Skeletal muscle satellite cell (primary cell): ENCODE results near the gene MYO5B.
A peak's percentile ranks its signal among the peaks of the same experiment; 100 is the strongest.

Source experiments
- H3K27me3 ChIP-seq: 2 replicates; pipeline ENCODE4 v1.7.0; 2013; ENCODE audit warnings: low read length; ENCODE audit not compliant: control insufficient read depth, insufficient read depth
- H3K36me3 ChIP-seq: 2 replicates; pipeline ENCODE4 v1.7.0; 2013; ENCODE audit warnings: mild to moderate bottlenecking, control low read depth, low read length; ENCODE audit not compliant: insufficient read depth
- H3K4me1 ChIP-seq: 2 replicates; pipeline ENCODE4 v1.7.0; 2013; ENCODE audit warnings: low read length; ENCODE audit not compliant: control insufficient read depth, insufficient read depth
- H3K4me2 ChIP-seq: 2 replicates; pipeline ENCODE4 v1.7.0; 2013; ENCODE audit warnings: mild to moderate bottlenecking, low read length
- H3K4me3 ChIP-seq: 2 replicates; pipeline ENCODE4 v1.7.0; 2013; ENCODE audit warnings: low read length
- H3K9ac ChIP-seq: 2 replicates; pipeline ENCODE4 v1.7.0; 2013; ENCODE audit warnings: mild to moderate bottlenecking, low read depth, low read length, moderate library complexity
- H3K9me3 ChIP-seq: replicated peaks from 2 replicates; pipeline ENCODE4 v1.7.0; 2013; ENCODE audit warnings: mild to moderate bottlenecking, control low read depth, low read length

MYO5B gene

DNA sequence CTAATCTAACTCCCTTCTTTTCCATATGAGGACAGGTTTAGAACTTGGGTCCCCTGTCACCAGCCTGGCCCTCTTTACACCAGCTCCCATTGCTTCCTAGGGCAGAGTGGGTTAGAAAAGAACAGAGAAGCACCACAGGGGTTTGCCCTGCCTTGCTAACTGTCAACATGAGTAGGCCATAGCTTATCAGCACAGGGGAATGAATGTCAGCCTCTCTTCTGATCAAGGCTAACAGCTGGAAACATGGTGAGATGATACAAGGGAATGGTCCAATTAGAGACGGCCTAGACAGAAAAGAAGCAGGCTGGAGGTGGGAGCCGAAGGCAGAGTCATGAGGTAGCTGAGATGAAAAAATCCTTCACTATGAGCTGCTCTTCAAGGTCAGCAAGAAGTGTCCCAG is 192.2 kb downstream of the MYO5B start:
- Histone ChIP-seq H3K4me1 (peaks cover 7% of the 10 kb centered on the region), H3K36me3 (no peaks in the 10 kb centered on the region), H3K27me3 (no peaks in the 10 kb centered on the region), H3K4me2 (no peak overlapping the region), H3K4me3 (no peak overlapping the region), H3K9ac (no peak overlapping the region), H3K9me3 (no peaks in the 10 kb centered on the region)

DNA sequence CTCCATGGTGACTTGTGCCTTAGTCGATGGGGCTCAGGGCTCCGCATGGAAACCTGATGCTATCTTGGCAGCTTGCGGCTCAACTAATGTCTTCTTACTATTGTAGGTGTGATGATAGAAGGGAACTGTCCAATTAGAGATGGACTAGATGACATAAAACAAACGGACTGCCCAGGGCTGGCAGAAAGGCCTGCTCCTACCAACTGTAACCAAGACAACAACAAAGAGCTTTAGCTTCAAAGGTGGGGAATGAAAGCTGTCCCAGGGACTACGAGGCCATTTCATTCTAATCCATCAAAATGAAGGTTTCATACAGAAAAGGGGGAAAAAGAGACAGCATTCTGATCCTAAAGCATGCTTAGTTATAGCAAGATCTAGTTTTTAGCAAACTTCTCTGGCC is 194.7 kb downstream of the MYO5B start:
- H3K4me1 ChIP-seq: peaks cover 7% of the 10 kb centered on the region
- no peaks in the 10 kb centered on the region for H3K27me3 ChIP-seq
- no peak overlapping the region for H3K9ac ChIP-seq
- H3K36me3 ChIP-seq: no peaks in the 10 kb centered on the region
- H3K4me3 ChIP-seq: no peak overlapping the region
- H3K9me3 ChIP-seq: no peaks in the 10 kb centered on the region
- no peak overlapping the region for H3K4me2 ChIP-seq

DNA sequence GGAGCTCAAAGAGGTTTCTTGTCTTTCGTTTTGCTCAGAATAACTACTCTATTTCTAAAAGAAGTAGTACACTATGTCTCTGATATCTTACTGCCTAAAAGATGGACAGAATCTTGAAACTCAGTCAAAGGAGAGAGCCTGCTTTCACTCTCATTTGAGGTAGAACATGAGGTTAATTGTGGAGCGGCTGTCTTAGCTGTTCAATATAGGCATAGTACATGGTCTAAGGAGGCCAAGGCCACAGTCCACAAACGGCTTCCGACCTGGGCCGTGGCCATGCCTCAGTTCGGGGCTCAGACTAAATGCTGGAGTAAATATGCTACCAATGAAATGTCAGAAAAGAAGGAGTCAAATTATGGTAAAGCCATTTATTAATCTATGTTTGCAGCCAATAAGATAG is 195.8 kb downstream of the MYO5B start:
- Histone ChIP-seq H3K4me3 (no peak overlapping the region), H3K36me3 (no peaks in the 10 kb centered on the region), H3K9ac (no peak overlapping the region), H3K4me2 (peak overlapping the region; percentile 15), H3K9me3 (no peaks in the 10 kb centered on the region), H3K27me3 (no peaks in the 10 kb centered on the region), H3K4me1 (peaks cover 7% of the 10 kb centered on the region)

DNA sequence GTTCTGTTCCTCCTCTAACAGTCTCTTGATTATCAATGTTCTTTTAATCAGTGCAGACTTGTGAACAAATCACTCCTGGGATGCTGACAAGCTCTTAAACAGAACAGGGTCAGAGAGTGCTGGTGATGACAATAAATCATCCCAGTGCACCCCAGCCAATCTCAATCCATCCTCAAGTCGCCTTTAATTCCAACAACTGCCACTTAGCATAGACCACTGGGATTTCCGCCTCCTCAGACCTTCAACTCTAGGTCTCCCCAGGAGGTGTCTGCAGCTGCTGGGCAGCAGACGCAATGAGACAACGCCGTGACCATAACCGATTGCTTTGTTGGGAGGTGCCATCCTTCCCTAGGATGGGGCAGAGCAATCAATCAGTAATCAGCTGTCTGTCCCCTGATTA is 197.4 kb downstream of the MYO5B start:
- H3K9ac ChIP-seq: no peak overlapping the region
- H3K9me3 ChIP-seq: no peaks in the 10 kb centered on the region

DNA sequence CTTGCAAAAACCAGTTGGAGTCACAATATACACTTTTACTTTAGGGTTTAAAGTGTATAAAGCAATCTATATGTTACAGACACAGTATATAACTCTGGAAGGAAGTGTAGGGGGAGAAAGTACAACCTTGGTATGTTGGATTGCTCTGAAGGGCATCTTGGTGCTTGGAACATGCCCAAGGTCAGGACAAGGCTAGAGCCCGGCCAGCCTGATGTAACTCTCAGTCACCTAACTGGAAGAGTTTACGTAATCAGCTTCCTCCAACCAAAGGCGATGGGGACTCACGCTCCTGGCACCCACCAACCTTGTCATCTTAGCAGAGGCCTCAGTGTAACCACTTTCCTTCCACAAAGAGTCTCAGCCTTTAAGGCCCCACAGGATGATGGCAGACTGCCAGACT is 200.5 kb downstream of the MYO5B start:
- no peak overlapping the region for H3K4me2 ChIP-seq
- peaks cover 4% of the 10 kb centered on the region for H3K27me3 ChIP-seq
- no peak overlapping the region for H3K4me3 ChIP-seq
- H3K4me1 ChIP-seq: no peaks in the 10 kb centered on the region
- H3K36me3 ChIP-seq: no peaks in the 10 kb centered on the region
- H3K9me3 ChIP-seq: no peaks in the 10 kb centered on the region
- no peak overlapping the region for H3K9ac ChIP-seq

More for the DNA sequence above, 197.4 kb downstream of the MYO5B start:
- Histone ChIP-seq H3K4me2 (no peak overlapping the region), H3K27me3 (peaks cover 3% of the 10 kb centered on the region), H3K4me1 (peaks cover 7% of the 10 kb centered on the region), H3K4me3 (no peak overlapping the region), H3K36me3 (no peaks in the 10 kb centered on the region)

DNA sequence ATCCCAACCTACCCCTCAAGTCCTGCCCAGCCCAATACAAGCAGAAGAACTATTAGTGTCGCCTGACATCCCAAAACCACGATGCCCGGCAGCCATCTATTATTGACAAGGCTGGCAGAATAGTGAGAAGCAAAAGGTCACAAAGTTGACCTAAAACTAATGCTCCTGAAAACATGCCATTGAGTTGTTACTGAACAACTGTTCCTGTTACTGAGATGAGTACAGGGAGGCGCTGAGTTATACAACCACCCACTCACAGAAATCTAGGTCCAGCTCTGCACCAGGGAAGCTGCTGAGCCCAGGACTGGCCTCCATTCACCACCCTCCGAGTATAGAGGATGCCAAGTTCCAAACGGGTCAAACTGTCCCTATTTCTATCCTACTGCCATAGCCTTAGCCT is 201.6 kb downstream of the MYO5B start:
- no peaks in the 10 kb centered on the region for H3K4me1 ChIP-seq
- H3K27me3 ChIP-seq: peaks cover 8% of the 10 kb centered on the region
- no peak overlapping the region for H3K4me3 ChIP-seq
- no peak overlapping the region for H3K9ac ChIP-seq
- no peak overlapping the region for H3K4me2 ChIP-seq
- H3K36me3 ChIP-seq: no peaks in the 10 kb centered on the region
- no peaks in the 10 kb centered on the region for H3K9me3 ChIP-seq

DNA sequence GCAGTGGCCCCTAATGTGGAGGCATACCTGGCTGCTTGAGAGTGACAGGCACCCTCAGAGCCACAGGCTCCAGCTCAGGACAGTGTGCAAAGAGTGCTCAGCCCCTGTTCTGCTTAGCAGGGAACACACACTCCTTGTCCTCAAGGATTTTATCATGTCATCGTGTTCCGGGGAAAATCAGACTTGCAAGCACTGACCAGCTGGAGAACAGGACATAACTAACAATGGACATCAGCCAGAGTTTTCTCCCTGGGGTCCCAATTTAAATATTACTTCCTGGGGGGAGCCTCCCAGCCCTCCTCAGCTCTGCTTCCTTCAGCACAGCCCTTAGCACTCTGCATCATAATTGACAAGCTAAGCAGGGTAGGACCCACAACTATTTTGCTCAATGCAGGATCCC is 206.2 kb downstream of the MYO5B start:
- Histone ChIP-seq H3K27me3 (peaks cover 22% of the 10 kb centered on the region), H3K4me2 (no peak overlapping the region), H3K4me1 (no peaks in the 10 kb centered on the region), H3K4me3 (no peak overlapping the region), H3K9ac (no peak overlapping the region), H3K9me3 (no peaks in the 10 kb centered on the region), H3K36me3 (no peaks in the 10 kb centered on the region)

DNA sequence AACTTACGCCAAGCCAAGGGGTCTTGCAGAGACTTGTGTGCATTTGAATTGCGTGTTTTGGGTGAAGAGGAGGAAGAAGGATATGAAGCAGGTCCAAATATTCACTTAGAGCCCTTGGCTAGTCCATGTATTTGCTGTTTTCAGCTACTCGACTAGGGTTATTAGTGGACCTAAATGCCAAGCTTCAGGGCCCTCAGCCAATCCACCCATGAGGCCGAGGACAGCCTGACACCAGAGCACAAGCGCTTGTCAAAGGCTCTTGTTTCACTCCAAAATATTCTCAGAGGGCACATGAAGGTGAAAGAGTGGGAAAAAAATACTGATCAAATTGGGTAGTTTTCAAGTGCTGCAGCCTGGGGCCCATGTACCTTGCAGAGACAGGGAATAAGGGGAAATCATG is 206.8 kb downstream of the MYO5B start:
- Histone ChIP-seq H3K4me3 (no peak overlapping the region), H3K9ac (no peak overlapping the region), H3K4me1 (no peaks in the 10 kb centered on the region), H3K4me2 (no peak overlapping the region), H3K9me3 (no peaks in the 10 kb centered on the region), H3K36me3 (no peaks in the 10 kb centered on the region), H3K27me3 (peaks cover 26% of the 10 kb centered on the region)

DNA sequence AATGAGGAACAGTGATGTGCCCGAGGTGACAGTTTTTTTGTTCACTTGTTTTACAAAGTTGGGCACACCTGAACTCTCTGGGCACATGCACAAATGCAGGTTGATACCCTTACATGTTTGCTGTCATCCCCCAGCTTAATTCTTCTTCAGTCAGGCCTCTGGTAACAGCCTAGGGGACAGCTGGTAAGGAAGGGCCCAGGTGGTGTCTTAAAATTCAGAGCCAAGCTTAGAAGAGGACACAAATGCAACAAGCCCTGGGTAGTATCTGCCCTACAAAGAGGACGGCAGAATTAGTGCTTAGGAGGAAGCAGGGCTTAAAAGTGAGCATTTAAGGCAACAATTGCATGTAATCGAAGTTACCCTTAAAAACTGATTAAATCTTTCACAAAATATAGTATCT is 209.7 kb downstream of the MYO5B start:
- no peak overlapping the region for H3K4me3 ChIP-seq

DNA sequence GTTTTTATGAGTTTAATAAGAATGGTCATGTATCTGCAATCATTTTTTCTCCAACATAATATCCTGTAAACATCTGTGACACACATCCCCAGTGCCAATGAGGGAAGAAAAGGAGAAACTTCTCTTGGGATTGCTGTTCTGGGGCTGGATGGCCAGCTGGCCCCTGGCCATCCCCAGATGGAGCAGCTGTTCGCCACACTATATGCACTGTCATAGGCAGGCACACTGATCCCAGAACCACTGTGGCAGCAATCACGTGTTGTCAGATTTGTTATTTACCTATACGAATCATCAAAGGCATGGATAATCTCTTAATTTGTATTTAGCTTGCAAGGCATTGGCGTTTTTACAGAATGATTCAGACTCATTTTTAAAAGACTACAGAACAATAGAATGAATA is 214.1 kb downstream of the MYO5B start:
- H3K9me3 ChIP-seq: no peaks in the 10 kb centered on the region
- no peak overlapping the region for H3K9ac ChIP-seq
- H3K4me3 ChIP-seq: no peak overlapping the region
- peaks cover 80% of the 10 kb centered on the region for H3K27me3 ChIP-seq
- no peak overlapping the region for H3K4me2 ChIP-seq
- H3K36me3 ChIP-seq: no peaks in the 10 kb centered on the region
- H3K4me1 ChIP-seq: no peaks in the 10 kb centered on the region

More for the DNA sequence above, 209.7 kb downstream of the MYO5B start:
- Histone ChIP-seq H3K36me3 (no peaks in the 10 kb centered on the region), H3K9me3 (no peaks in the 10 kb centered on the region), H3K27me3 (peaks cover 47% of the 10 kb centered on the region), H3K4me2 (no peak overlapping the region), H3K4me1 (no peaks in the 10 kb centered on the region), H3K9ac (no peak overlapping the region)

DNA sequence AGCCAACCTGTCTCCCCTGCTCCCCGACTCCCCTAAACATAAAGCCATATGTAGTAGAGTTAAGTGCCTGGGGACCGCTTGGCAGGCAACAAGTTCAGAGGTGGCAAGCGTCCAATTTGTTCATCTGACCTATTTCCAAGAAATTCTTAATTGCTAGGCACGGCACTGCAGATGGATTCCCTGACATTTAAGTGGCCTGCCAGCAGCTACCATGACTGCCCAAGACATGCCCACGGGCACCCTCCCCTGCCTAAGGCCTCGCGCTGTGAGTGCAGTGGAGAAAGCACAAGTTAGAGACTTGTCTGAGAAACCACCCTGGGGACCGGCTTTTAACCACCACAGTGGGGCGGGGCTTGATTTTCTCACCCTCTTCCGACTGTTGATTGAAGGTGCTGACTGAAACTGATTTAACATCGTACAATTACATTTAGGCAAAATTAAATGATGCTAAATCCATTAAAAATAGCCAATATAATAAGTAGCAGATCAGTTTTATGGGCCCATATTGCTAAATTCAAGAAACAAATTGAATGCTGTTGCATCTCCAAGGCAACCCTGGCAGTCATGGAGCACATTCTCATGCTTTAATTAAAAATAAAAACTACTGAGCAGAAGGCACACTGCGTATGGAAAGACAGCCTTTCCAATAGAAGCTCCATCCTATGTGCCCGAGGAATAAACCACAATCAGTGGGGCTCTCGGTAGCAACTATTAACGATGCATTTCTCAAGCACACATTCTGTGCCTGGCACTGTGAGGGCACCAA is 218.0 kb downstream of the MYO5B start:
- Histone ChIP-seq H3K4me2 (no peak overlapping the region), H3K27me3 (peaks cover 69% of the 10 kb centered on the region), H3K9ac (no peak overlapping the region), H3K9me3 (no peaks in the 10 kb centered on the region), H3K4me1 (no peaks in the 10 kb centered on the region), H3K4me3 (no peak overlapping the region), H3K36me3 (no peaks in the 10 kb centered on the region)

DNA sequence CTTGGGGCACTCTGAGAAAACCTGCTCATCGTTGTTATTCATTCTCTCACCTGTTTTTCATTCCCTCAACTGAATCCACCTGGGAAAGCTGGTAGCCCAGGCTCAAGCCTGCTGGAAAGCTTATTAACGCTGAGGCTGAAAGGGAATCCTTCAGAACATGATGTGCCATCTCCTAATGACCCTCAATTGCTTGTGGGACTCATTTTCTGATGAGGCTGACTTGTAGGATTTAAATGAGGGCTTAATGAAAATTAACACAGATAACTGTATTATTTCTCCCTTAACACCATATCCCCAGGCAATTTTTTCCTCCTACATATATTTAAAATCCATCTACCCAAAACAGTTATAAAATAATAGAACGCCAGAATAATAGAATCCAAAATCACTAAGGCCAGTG is 218.9 kb downstream of the MYO5B start:
- Histone ChIP-seq H3K9ac (no peak overlapping the region), H3K9me3 (no peaks in the 10 kb centered on the region), H3K4me2 (no peak overlapping the region), H3K36me3 (no peaks in the 10 kb centered on the region), H3K4me1 (no peaks in the 10 kb centered on the region), H3K27me3 (peaks cover 69% of the 10 kb centered on the region), H3K4me3 (no peak overlapping the region)
